DMS 273 treated with DMSO at 0.1 percent for 48 hours (cell line): Measurements from ENCODE around the gene TNFRSF14.

ENCODE experiments used
- DNase-seq: peaks from one replicate; lab custom pipeline; 2025; lab: John Stamatoyannopoulos, UW

Gene TNFRSF14

DNA sequence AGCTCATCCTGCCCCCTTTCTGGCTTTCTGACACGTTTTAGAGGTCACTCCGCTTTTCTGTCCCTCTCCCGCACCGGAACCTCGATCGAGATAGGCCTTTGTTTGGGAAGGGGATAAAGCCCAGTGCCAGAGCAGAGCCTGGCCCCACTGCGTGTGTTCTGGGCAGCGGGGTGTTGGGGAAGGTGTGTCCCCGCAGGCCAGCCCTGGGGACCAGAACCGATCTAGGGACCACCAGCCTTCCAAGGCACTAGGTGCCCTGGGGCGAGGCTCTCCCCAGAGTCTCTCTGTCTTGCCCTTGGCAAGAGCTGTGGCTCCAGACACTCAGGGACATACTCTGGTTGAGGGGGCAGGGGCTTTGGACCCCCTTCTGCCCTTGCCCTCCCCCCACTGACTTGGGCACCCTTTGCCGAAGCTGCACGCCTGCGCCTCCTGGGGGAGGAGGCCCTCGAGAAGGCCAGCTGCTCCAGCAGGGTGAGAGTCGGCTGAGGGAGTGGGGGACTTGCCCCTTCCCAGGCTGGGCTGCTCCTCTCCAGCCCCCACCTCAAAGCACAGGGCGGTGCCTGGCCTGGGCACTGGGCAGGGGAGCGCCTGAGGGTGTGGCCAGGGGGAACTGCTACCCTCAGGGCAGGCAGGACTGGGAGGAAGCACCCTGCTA lies 46.8 kb downstream of the TNFRSF14 start:
- DNase-seq, result no peak

DNA sequence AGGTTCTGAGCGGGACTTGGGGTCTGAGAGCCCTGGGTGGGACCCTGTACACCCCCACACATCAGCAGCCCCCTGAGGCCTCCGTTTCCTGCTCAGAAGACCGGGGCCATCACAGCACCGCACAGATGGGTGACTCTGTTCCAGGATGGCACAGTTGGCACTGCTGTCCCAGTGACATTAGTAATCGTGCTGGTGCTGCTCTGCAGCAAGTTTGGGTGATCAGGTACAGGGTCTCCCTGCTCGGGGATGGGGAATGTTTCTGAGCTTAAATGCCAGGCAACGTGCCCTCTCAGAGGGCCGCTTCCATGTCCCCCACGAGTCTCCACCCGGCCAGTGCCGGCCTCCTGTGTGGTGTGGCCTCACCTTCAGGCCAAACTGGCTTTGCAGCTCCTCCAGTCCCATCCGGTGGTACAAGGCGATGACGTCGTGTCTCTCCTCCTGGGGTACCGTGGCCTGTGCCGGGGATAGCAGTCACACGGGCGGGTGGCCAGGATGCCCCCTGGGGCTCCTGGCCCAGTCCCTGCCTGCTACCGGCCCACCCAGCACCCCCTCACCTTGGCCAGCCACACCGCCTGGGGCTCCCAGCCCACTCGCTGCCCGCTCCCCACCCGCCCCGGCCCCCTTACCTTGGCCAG lies 47.5 kb downstream of the TNFRSF14 start:
- no peak for DNase-seq

DNA sequence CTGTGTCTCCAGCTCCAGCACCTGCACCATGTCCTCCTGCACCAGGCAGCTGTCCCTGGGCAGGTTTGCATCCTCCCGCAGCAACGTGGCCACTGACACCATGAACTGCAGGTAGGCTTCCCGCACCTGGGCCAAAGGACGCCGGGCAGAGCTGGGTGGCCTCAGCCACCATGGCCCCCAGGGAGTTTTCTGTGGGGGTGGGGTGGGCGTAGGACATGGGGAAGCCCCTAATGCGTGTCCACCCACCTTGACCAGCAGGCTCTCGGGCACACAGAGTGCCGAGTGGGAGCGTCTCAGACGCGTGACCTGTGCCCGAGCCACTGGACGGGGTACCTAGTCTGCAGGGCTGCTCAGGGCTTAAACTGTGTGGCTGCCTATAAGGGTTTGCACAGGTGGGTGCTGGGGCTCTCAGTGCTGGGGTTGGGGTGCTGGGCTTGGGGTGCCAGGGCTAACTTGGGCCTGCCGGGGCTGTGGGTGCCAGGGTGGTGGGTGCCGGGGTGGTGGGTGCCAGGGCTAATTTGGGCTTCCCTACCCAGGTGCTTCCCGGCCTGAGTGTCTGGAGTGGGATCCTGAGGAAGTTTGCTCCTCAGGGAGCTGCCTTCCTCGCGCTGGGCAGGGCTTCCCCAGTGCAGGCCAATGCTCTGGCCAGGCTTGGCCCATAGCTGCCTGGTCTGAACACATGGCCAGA lies 48.1 kb downstream of the TNFRSF14 start:
- DNase-seq, result no peak

DNA sequence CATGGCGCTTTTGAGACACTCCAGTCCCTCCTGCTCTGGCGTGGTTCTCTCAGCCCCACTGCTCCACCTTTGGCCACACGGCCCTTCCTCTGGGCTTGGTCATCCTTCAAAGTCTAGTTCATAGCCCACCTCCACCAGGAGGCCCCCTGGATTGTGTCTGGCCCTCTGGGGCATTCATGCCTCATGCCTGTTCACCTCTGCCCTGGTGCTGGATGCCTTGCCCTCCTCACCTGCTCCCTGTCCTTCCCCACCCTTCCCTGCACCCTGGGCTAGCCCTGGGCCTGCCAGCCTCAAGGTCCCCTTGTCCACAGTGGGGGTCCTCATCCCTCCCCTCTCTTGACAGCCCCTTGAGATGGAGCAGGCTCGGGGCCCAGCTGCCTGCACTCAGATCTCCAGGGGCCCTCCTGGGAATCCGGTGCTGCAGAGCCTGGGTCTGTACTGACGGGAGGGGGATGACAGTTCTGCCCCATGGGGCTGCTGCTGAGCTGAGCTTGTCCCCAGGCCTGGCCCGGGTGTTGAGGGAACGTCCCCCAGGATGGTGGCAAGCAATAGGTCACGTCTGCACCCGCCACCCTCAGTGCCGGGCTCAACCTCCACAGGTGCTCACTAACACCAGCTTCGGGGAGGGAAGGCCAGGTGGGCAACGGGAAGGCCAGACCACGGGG lies 48.8 kb downstream of the TNFRSF14 start:
- no peak for DNase-seq

DNA sequence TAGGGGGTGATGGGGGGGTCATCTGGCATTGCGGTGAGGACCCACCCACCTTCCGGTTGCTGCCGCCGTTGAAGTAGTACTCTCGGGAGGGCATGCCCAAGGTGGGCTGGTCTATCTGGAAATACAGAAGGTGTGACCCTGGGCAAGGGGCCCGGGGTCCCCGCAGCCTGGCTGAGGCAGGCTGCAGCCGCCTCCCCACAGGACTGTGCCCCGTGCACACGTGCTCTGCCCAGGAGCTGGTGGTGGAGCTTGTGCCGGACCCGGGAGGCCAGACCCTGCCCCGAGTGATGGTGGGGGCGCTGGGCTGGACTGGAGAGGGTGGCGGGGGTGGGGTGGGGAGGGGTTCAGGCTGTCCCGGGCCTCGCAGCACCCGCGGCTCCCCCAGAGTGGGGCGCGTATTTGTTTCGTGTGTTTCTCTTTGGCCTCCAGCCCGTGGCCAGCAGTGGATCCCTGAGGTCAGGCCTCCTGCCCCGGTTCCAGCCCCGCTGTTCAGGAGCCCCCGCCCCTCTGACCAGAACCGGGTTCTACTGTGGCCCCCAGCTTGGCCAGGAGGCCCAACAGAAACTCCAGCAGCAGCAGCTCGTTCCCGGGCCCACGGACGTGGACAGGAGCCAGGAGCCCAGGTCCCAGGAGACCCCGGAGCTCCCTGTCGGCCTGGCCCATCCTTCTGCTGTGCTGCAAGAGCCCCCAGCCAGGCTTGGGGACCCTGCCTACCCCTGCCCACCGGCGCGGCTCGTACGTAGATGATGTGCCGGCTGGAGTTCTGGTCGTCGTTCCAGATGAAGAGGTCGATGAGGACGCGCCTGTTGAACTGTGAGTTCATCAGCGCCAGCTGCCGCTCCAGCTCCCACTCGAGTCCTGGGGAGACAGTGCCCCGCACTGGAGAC lies 49.6 kb downstream of the TNFRSF14 start:
- DNase-seq, result no peak

DNA sequence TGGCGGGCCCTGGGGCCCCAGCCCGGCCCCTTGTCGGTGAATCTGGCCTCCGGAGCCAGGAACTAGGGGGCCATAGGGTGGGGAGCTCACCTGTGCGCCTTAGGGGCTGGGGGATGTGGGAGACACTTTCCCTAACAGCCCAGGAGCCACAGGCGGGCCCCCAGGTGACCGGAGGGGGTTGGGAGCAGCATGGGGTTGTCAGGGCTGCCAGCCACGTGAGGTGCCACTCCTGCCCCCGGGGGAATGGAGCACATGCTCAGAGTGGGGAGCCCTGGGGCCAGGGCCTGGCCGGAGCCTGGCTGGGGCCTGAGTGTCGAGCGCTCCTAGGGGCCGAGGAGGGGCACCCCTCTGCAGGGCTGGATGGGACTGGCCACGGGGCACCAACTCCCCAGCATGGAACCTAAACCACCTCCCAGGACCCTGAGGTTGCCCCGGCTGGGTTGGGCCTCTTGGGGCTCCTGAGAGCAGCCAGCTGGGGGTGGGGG lies 50.3 kb downstream of the TNFRSF14 start:
- DNase-seq, result no peak

DNA sequence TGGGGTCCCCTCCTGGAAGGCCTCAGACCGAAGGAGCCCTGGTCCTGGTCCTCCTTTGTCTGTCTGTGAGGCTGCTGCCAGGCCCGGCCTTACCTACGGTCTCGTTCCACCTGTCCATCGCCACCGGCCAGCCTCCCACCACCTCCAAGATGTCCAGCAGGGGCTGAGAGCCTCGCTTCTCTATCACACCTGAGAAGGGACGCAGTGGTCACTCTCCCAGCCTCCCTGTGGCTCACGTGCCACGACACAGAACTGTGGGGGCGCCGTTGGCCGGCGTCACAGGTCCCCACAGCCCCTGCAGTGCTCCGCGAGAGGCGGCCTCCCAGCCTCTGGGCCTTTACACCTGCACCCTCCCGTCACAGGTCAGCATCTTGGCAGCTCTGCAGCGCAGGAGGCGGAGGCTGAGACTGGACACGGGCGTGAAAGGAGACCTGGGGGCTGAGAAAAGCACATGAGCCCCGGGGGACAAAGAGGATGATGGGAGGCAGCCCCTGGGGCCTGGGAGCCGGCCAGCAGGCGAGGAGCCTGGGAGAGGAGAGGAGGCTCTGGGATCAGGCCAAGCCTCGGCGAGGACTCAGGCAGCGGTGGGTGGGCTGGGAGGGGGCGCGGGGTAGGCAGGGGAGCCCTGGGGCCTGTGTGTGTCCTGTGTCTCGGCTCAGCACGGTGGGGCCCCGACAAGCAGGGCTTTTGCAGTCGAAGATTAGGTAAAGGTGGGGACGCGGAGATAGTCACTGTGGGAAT lies 50.9 kb downstream of the TNFRSF14 start:
- no peak for DNase-seq

DNA sequence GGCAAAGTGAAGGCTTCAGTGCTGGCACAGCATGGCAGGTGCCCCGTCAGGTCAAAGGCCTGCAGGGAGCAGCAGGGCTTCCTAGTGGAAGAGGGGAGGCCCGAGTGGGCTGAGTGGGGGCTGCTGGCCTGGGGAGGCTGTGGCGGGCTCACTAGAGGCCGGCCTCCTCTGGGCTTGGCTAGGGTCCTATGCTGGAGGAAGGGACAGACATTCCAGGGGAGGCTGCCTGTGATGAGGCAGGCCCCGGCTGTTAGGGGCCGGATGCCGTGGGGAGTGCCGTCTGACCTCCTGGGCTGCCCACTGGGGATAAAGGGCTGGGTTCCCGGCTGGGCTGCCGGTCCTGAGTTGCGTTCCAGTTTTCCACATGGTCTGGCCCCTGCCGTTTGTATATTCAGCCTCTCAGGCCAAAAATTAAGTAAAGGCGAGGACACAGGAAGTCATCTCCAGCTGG lies 51.5 kb downstream of the TNFRSF14 start:
- DNase-seq, result no peak

DNA sequence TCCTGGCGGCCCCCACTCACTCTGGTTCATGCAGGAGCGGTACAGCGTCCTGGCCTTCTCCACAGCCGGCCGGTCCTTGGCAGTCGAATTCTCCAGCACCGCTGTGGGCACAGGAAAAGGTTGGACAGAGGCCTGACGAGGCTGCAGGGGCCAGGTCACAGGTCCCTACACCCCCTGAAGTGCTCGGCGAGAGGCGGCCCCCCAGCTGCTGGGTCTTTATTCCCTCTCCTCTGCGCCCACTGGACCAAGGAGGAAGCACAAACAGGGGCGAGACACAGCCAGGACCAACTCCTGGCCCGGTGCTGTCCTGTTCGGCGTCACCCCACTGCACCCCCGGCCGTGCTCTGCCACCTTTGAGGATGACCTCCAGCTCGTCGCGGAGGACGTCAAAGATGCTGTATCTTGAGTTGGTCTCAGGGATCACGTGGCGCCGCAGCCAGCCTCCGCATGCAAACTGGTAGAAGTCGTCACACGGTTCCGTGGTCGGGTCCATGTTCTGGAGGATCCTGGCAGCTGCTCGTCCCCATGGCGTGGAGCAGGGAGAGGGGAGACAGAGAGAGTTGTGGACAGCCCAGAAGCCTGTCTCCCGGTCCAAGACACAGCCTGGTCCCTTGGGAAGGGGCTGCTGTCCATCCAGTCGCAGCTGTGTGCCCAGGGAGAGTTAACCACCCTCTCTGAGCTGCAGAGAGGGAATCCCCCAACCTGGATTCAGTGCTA lies 53.3 kb downstream of the TNFRSF14 start:
- no peak for DNase-seq

DNA sequence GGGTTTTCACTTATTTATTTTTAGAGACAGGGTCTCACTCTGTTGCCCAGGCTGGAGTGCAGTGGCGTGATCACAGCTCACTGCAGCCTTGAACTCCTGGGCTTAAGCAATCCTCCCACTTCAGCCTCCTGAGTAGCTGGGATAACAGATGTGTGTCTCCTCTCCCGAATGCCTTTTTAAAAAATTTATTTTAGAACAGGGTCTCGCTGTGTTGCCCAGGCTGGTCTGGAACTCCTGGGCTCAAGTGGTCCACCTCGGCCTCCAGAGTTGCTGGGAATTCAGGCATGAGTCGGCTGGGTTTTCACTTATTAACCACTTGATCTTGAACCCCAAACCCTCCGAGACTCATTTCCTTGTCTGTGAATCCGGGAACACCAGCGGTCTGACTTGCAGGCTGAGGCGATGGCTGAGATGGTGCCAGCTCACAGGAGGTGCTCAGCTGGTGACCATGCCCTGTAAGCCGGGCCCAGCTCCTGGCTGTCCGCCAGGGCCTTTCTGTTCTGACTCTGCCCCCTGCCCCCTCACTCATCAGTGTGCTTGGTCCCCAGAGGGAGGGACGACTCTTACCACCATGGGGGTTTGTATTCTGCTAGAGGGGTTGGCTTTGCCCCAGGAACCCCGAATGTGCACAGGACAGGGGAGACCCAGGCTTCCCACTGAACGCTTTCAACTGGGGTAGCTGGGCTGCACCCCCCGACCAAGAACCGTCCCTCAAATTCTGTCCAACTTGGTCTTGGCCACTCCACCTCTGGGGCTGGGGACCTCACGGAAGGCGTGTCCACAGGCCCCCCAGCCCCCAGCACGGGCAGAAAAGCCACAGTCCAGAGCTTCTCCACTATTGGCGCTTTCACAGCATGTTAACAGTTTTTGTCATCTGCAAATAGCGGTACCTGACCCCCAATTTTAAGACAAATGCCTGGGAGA lies 54.1 kb downstream of the TNFRSF14 start:
- no peak for DNase-seq

DNA sequence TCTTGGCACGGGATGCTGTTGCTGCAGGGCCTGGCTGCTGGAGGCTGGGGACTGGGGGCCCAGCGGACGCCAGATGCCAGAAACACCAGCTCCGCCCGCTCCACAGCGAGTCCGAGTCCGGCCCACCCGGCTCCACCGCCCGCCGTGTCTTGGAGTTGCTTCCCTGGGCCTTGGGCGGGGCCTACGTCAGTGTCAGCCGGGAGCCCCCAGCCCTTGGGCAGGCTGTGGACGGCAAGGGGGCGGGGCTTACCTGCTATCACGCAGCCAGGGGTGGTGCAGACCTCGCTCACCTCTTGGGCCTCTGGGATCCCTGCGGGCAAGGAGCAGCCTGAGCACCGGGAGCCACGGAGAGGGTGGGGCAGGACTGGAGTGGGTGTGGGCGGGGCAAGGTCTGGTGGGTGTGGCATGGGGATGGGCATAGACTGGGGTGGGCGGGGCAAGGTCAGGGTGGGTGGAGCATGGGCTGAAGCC lies 54.9 kb downstream of the TNFRSF14 start:
- DNase-seq, result no peak

DNA sequence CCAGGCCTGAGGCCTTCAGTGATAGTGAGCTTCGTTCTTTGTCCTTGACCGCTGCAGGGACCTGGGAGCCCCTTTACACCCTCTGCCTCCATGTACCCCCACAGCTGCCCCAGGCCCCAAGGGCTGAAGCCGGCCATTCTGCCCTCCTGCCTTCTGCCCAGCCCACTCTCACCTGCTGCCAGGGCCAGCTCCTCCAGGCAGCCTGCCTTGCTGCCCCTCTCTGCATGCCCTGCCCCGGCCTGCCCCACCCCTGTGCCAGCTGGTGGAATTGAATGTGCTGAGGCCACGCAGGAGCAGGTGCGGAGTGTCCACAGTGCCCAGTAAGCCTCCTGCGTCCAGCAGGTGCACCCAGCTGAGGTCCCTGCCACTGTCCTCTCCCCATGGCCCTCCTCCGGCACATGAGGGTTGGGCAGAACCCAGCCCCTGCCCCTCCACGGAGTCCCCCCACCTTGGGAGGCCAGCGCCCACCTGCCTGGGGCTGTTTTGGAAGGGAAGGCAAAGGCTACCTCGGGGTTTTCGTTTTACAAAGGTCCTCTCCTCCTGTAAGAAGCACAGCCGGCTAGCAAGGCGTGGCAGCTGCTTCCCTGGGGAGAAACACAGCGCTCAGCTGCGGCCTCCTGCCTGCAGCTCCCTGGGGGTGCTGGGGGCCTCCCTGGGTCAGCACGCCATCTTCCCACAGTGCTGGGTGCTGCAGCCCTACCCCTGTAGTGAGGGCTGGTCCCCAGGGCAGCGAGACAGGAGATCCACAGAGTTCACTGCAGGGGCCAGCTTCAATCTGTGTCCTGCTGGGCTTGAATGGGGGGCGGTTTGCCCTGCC lies 55.7 kb downstream of the TNFRSF14 start:
- DNase-seq, result no peak

DNA sequence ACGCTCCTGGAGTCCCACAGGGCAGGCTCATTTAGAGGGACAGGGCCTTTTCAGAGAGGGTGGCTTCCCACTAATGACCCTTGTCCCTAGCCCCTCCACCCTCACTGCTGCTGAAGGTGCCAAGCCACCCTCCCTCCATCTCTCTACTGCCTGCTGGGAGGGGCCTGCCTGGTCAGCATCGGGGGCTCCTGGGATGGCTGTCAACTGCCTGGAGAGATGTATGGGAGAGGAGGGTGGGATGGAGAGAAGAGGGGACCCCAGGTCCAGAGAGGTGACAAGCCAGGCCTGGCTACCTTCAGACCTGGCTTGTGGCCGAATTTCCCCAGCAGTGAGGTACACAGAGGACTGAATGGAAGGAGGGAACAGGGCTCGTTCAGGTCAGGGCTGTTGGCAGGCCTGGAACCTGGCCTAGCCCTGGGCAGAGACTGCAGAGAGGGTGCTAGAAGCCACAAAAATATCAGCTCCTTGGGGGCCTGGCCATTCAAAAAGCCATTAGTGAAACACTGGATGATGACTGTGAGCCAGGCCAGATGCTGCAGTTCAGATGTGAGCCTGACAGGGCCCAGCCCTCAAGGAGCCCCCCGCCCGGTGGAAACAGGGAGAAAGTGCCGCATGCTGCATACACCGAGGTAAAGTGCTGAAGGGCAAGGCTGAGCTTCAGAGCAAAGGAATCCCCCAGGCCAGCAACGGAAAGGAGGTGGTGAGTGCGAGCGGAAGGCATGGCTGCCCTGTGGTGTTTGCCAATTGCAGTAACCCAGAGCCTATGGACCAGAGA lies 56.6 kb downstream of the TNFRSF14 start:
- no peak for DNase-seq
